Panc1 (cell line): Measurements from ENCODE around the gene ENPP3.

Experiments used
- POLR2AphosphoS5 ChIP-seq: IDR thresholded peaks from 2 replicates; pipeline ENCODE4 v1.6.1; 2012; ENCODE audit warnings: mild to moderate bottlenecking, low read depth, low read length, moderate library complexity
- SIN3A ChIP-seq: IDR thresholded peaks from 2 replicates; pipeline ENCODE4 v1.6.1; 2012; ENCODE audit warnings: low read depth, mild to moderate bottlenecking, low read length, moderate library complexity, borderline replicate concordance; ENCODE audit not compliant: insufficient read depth
- TF ChIP-seq, protein P1 (sequence below): fragments of 450-650 bp; IDR thresholded peaks from 2 replicates; pipeline ENCODE4 v1.5.1; 2017; ENCODE audit warnings: mild to moderate bottlenecking
- TF ChIP-seq, protein P2 (sequence below), 2 experiments: IDR thresholded peaks; 2 replicates each; pipeline ENCODE4 v1.6.1; 2011 to 2012; ENCODE audit warnings: low read depth in 2 of 2, control low read depth in 1 of 2, low read length in 1 of 2, mild to moderate bottlenecking in 1 of 2, moderate library complexity in 1 of 2; ENCODE audit not compliant: insufficient read depth in 1 of 2

DNA sequence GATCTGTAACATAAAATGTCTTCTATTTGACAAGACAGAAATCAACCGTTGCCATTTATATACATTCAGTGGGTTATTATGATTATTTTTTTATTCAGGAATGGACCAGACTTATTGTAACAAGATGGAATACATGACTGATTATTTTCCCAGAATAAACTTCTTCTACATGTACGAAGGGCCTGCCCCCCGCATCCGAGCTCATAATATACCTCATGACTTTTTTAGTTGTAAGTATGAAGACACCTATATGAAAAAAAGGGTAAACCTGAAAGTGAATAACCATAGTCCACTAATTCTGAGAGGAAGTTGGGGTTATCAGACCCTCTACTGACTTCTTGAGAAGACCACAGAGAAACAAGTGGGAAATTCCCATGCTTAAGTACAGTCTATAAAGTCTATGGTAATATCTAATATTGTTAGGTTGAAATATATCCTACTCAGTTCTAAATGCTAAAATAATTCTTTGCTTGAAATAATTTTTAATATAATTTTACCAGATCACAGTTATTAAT, 48.2 kb downstream of the ENPP3 start:
- TF ChIP-seq POLR2AphosphoS5 (no peak), SIN3A (no peak)
- TF ChIP-seq, protein P1, sequence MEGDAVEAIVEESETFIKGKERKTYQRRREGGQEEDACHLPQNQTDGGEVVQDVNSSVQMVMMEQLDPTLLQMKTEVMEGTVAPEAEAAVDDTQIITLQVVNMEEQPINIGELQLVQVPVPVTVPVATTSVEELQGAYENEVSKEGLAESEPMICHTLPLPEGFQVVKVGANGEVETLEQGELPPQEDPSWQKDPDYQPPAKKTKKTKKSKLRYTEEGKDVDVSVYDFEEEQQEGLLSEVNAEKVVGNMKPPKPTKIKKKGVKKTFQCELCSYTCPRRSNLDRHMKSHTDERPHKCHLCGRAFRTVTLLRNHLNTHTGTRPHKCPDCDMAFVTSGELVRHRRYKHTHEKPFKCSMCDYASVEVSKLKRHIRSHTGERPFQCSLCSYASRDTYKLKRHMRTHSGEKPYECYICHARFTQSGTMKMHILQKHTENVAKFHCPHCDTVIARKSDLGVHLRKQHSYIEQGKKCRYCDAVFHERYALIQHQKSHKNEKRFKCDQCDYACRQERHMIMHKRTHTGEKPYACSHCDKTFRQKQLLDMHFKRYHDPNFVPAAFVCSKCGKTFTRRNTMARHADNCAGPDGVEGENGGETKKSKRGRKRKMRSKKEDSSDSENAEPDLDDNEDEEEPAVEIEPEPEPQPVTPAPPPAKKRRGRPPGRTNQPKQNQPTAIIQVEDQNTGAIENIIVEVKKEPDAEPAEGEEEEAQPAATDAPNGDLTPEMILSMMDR, result no peak
- TF ChIP-seq, protein P2, sequence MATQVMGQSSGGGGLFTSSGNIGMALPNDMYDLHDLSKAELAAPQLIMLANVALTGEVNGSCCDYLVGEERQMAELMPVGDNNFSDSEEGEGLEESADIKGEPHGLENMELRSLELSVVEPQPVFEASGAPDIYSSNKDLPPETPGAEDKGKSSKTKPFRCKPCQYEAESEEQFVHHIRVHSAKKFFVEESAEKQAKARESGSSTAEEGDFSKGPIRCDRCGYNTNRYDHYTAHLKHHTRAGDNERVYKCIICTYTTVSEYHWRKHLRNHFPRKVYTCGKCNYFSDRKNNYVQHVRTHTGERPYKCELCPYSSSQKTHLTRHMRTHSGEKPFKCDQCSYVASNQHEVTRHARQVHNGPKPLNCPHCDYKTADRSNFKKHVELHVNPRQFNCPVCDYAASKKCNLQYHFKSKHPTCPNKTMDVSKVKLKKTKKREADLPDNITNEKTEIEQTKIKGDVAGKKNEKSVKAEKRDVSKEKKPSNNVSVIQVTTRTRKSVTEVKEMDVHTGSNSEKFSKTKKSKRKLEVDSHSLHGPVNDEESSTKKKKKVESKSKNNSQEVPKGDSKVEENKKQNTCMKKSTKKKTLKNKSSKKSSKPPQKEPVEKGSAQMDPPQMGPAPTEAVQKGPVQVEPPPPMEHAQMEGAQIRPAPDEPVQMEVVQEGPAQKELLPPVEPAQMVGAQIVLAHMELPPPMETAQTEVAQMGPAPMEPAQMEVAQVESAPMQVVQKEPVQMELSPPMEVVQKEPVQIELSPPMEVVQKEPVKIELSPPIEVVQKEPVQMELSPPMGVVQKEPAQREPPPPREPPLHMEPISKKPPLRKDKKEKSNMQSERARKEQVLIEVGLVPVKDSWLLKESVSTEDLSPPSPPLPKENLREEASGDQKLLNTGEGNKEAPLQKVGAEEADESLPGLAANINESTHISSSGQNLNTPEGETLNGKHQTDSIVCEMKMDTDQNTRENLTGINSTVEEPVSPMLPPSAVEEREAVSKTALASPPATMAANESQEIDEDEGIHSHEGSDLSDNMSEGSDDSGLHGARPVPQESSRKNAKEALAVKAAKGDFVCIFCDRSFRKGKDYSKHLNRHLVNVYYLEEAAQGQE (IDR thresholded peaks at IDR 0.05; ENCODE audit: insufficient read depth in 1 of 2, low read depth in 2 of 2, low read length in 1 of 2), result no peak
